ENCODE results near the gene ARMC8.

ARMC8 gene

DNA sequence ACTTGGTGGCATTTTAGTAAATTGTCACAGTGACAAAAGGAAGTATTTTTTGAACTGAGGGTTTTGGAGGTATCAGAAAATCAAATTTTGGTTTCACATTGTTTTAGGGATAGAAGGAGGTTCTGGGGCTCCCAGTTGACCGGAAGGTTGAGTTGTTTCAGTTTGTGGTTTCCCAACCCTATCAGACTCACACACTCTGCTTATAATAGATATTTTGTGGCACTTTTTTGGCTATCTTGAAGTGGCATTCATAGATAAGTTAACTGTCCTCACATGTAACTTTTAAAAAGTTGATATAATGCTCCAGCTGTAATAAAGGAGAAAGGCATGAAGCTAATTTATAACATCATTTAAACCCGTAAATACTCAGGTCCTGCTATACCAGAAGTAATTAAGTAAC, 12.8 kb downstream of the ARMC8 start:
- DNase-seq, result no peak

DNA sequence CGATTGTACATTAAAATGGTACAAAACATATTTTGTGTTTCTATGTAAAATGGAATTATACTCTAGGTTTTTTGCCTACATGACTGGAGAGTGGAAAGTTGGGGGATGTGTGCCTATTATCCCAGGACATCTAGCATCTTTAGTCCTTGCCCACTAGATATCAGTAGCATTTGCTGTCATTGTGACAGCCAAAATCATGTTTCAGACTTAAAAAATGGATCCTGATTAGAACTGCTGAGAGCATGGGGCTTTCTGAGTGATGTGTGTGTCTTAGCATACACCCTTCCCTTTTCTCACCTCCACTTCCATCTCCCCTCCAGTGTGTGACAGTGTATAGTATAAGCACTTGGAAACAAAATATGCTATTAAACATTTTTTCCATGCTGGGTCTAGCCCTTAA, 13.3 kb downstream of the ARMC8 start:
- no peak for DNase-seq

GRCh38 chr3:138202945-138203701, 16.0 kb downstream of the ARMC8 start:
- no peak for DNase-seq

GRCh38 chr3:138203938-138204337, 16.8 kb downstream of the ARMC8 start:
- no peak for DNase-seq

DNA sequence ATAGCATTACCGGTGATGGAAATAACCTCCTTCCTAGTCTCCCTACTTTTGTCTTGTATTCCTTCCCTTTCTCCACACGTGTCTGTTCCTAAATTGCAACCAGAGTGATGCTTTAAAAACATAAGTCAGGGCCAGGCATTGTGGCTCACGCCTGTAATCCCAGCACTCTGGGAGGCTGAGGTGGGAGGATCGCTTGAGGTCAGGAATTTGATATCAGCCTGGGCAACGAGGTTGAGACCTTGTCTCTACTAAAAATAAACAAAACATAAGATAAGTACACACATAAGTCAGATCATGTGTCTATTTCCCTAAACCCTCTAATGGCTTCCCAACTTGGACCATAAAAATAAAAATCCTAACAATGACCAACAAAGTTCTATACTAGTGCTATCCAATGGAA, 18.4 kb downstream of the ARMC8 start:
- DNase-seq, result no peak

GRCh38 chr3:138206196-138206595, 19.1 kb downstream of the ARMC8 start:
- no peak for DNase-seq

GRCh38 chr3:138210528-138210927, 23.4 kb downstream of the ARMC8 start:
- no peak for DNase-seq

DNA sequence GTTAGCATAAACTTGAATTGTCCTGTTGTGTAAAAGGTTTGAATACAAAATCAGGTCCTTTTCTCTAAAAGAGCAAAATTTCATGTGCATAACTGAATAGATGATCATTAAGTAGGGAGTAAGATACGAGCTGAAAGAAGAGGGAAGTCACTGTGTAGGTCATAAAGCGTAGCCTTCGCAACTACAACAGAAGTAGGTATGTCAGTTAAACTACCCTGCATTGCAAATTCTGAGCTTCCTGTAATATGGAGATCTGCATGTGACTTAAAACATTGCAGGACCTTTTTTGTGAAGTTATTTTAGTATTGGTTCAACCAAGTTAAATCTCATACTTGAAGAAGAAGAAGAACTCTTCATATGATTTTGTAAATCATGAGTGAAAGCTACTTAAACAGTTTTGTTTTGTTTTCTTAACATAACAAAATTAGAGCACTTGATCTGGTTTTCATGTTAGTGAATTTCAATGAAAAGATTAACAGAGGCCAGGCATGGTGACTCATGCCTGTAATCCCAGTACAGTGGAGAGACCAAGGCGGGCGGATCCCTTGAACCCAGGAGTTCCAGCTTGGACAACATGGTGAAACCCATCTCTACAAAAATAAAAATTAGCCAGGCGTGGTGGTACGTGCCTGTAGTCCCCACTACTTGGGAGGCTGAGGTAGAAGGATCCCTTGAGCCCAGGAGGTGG, 26.4 kb downstream of the ARMC8 start:
- no peak for DNase-seq

DNA sequence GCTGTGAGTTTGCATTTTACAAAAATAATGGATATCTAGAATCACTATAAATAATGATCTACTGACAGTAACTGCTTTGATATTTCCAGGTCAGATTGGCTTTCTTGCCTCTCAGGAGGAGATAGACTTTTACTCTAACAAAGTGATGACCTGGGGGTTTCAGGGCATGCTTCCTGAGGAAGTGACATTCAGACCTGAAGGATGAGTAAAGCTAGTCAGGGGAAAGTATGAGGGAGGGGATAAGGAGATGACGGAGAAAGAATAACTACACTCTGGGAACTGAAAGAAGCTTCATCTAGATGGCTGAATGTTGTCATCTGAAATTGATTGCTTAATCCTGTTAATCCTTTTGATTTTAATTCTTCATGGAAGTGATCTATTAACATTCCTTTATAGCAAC, 32.2 kb downstream of the ARMC8 start:
- DNase-seq, result no peak

GRCh38 chr3:138220242-138220641, 33.1 kb downstream of the ARMC8 start:
- DNase-seq, result no peak

DNA sequence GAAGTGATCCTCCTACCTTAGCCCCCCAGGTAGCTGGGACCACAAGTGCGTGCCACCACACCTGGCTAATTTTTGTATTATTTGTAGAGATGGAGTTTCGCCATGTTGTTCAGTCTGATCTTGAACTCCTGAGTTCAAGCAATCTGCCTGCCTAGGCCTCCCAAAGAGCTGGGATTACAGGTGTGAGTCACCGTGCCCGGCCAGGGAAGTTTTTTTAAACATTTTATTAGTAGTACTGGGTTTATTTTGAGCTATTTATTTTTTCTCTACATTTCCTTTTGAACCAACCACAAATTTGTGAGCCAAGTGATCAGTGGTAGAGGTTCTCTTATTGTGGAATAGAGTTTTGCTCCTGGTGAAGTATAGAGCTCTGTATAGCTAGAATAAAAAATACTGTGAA, 33.7 kb downstream of the ARMC8 start:
- DNase-seq, result no peak

- DNase-seq, result no peak
These were observed 35.2 kb downstream of the ARMC8 start for GRCh38 chr3:138222131-138222941.

DNA sequence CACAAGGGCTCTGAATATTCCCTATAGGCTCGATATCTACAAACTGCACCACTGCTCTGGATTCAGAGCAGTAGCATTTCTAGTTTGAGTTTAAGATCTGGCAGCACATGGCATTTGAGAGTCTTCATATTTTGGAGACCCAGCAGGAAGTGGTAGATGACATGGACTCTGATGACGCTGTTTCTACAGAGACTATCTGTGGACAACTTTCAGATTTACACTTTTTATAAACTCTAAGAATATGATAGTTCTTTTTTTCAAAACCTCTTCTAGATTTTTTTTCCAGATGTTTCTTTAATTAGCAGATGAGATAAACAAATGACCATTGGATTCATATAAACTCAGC, 35.8 kb downstream of the ARMC8 start:
- no peak for DNase-seq

DNA sequence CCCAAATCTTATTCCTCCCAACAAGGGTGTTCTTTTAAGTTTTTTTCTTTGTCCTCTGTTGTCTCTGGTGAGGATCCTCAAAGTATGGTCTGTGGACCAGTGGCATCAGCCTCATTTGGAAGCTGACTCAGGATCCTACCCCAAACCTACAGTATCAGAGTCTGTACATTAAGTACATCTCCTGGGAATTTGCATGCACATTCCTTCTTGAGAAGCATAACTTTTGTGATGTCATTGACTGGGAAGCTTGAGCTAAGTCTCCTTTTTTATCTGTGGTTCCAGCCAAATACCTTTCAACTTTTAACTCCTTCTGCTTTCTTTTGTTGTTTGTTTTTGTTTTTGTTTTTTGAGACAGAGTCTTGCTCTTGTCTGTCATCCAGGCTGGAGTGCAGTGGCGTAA, 40.5 kb downstream of the ARMC8 start:
- DNase-seq, result no peak

DNA sequence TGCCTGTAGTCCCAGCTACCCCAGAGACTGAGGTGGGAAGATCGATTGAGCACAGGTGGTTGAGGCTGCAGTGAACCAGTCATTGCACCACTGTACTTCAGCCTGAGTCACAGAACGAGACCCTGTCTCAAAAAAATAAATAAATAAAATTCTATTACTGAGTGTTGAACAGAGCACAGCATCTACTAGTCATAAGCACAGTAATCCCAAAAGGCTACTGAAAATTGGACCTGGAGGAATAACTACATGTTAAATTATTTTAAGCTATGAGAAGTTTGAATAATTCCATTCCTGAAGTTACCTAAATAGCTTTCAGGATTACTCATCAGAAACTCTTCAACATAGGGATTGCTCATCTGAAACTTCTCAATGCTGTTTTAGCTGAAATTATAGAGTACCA, 43.4 kb downstream of the ARMC8 start:
- DNase-seq, result no peak

GRCh38 chr3:138232705-138233364, 45.7 kb downstream of the ARMC8 start:
- no peak for DNase-seq

DNA sequence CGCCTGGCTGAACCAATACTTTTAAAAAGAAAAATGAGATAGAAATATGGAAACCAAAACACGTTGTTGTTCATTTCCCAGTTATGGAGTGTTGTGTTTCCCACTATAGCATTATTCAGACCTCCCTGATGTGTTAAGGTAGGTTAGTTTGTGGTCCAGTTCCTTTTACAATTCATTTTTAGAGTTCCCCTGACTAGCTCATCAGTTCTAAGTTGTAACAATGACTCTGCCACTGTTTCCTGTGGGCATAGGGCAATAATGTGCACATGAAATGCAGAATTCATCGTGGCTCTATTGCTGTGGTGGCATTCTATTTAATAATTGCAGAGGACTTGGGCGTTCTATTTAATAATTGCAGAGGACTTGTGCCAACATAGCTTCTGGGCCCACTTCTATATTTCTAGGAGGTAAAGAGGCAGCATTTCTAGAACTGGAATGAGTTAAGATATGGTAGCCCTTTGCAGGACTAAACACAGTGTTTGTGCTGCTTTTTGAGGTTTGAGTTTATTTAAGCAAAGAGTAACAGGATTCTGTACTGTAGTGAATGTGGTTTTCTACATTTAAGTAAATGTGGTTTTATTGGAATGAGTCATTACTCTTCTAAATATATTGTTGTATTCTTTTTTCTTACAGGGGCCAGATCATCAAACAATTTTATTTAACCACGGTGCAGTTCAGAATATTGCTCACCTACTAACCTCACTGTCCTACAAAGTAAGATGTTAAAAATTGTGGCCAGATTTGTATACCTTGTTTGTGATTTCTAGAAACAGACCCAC, 47.5 kb downstream of the ARMC8 start:
- no peak for DNase-seq

GRCh38 chr3:138238711-138239110, 51.6 kb downstream of the ARMC8 start:
- no peak for DNase-seq

DNA sequence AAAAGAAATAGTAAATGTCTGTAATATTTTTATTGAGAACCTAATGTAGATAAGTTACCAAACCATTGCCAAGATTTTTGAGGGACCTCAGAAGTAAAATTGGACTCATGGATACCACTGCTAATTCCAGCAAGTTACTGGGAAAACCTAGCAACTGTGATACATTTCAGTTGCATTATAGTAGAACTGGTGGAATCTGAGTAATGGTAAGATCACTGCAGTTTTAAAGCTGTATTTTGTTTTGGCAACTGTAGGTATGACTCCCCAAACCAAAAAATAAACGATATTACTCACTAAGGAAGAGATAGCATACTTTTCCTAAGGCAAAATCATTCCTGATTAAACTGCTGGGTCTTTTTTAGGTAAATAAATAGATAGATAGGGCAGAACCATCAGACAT, 54.0 kb downstream of the ARMC8 start:
- no peak for DNase-seq

DNA sequence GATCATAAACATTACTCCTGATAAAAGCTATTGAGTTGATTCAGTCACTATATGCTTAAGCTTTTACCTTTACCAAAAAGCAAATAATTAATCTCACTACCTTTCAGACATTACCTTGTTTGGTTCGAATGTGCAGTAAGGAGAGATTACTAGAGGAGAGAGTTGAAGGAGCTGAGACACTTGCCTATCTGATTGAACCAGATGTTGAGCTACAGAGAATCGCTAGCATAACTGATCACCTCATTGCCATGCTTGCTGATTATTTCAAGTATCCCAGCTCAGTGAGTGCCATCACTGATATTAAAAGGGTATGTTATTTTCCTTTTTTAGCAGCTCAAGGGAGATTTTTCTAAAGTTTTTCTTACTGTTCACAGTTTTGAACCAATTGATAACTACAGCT, 54.6 kb downstream of the ARMC8 start:
- DNase-seq, result no peak

- DNase-seq, result no peak
These were observed 55.4 kb downstream of the ARMC8 start for GRCh38 chr3:138242466-138242865.

DNA sequence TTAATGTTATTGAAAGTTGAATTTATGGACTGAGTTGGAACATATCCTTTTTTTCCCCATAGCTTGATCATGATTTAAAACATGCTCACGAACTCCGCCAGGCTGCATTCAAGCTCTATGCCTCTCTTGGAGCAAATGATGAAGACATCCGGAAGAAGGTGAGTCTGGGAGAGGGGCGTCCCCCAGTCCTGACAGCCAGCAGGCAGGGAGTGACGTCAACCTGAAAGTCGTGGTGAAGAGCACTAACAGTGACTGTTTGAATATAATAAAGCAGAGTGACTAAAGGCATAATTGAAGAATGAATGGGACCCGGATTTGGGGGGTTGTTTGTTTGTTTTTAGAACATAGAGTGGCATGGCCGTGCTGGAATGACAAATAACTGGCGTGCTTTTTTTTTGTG, 57.9 kb downstream of the ARMC8 start:
- no peak for DNase-seq

GRCh38 chr3:138249636-138250035, 62.5 kb downstream of the ARMC8 start:
- DNase-seq, result no peak

All from activated naive CD4-positive, alpha-beta T cell treated with anti-CD3 and anti-CD28 coated beads, Interleukin-2, amount 50 U/mL, for 16 hours (primary cell).